ENCODE measurements around the gene LOXL4. TPM values are rescaled to one million over a fixed set of nuclear protein-coding genes. Genes with fewer than 3 reads are reported as not detected.

LOXL4 gene
- total RNA-seq, 2 experiments from 2014 or later = not detected

DNA sequence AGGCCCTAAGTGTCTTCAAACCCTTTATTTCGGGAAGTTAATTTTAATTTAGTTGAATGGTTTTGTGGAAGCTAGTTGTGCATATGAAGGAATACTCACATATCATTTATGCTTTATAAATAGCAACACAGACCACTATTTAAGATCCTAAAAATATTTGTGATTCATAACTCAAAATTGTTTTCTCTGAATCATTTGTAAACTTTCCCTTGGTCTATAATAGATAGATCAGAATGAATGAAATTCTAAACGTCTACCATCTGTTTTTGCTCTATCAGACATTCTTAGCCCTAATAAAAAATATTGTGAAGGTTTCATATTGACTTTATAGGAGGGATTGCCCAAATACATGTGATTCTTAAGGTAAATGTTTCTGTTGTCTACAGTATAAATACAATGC lies 43.5 kb downstream of the LOXL4 start:
- H2AFZ ChIP-seq (ENCODE audit: low read length) = no peak overlapping the region
- DNase-seq (ENCODE audit: low spot score) = no peak
- no peak overlapping the region for H3K4me2 ChIP-seq (ENCODE audit: low read length)
- ChIA-PET POLR2A (no interaction called here), CTCF (ENCODE audit: unreplicated experiment) (no interaction called here)
- TF ChIP-seq EZH2phosphoT487 (IDR thresholded peaks at IDR 0.05; ENCODE audit: borderline replicate concordance, low read depth, low read length) (no peak), CTCF (conservative IDR thresholded peaks at IDR 0.05; ENCODE audit: low read length) (no peak)
- no peaks in the 10 kb centered on the region for H3K9me2 ChIP-seq (ENCODE audit: insufficient read depth, low read length)
- no peaks in the 10 kb centered on the region for H4K20me1 ChIP-seq (ENCODE audit: insufficient read depth, low read length)
- no peak overlapping the region for H3K27ac ChIP-seq (ENCODE audit: low read depth, low read length, poor library complexity, severe bottlenecking)
- H3K36me3 ChIP-seq (ENCODE audit: insufficient read depth, low read length) = peaks cover 46% of the 10 kb centered on the region
- intact Hi-C loops (cut with micrococcal nuclease; ENCODE audit: unreplicated experiment) = no loop called here
- peaks cover 26% of the 10 kb centered on the region for H3K9me3 ChIP-seq (ENCODE audit: low read length)
- H3K4me3 ChIP-seq (ENCODE audit: low read depth, low read length, poor library complexity, severe bottlenecking) = no peak overlapping the region
- no peaks in the 10 kb centered on the region for H3K4me1 ChIP-seq (ENCODE audit: insufficient read depth, low read length, poor library complexity, severe bottlenecking)
- no TSS peak for BruUV-seq (replicated peaks)
- H3K79me2 ChIP-seq (ENCODE audit: insufficient read depth, low read depth, low read length) = peaks cover 53% of the 10 kb centered on the region

DNA sequence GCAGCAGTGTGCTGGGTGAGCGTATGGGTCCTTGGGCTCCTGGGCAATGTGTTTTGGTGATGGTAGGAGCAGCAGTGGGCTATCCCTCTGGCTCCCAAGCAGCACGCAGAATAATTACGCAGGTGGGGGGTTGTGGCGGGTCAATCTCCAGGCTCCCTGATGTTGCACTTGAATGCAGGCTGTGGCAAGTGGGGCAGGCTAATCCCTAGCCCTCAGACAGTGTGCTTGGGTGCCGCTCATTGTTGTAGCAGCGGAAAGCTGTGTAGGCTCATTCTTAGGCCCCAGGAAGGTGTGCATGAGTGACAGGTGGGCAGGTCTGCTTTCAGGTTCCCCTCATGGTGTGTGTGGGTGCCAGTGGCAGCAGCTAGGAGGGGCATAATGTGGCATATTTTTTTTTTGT lies 44.1 kb downstream of the LOXL4 start:
- peaks cover 53% of the 10 kb centered on the region for H3K36me3 ChIP-seq (ENCODE audit: insufficient read depth, low read length)
- ChIA-PET CTCF (ENCODE audit: unreplicated experiment) (no interaction called here), POLR2A (no interaction called here)
- no peak overlapping the region for H3K4me2 ChIP-seq (ENCODE audit: low read length)
- H3K9me3 ChIP-seq (ENCODE audit: low read length) = peaks cover 33% of the 10 kb centered on the region
- H3K27ac ChIP-seq (ENCODE audit: low read depth, low read length, poor library complexity, severe bottlenecking) = no peak overlapping the region
- H4K20me1 ChIP-seq (ENCODE audit: insufficient read depth, low read length) = no peaks in the 10 kb centered on the region
- TF ChIP-seq EZH2phosphoT487 (IDR thresholded peaks at IDR 0.05; ENCODE audit: borderline replicate concordance, low read depth, low read length) = no peak
- TF ChIP-seq CTCF (conservative IDR thresholded peaks at IDR 0.05; ENCODE audit: low read length) = no peak
- no peaks in the 10 kb centered on the region for H3K4me1 ChIP-seq (ENCODE audit: insufficient read depth, low read length, poor library complexity, severe bottlenecking)
- no peak for DNase-seq (ENCODE audit: low spot score)
- peaks cover 59% of the 10 kb centered on the region for H3K79me2 ChIP-seq (ENCODE audit: insufficient read depth, low read depth, low read length)
- intact Hi-C loops (cut with micrococcal nuclease; ENCODE audit: unreplicated experiment) = no loop called here
- H3K9me2 ChIP-seq (ENCODE audit: insufficient read depth, low read length) = no peaks in the 10 kb centered on the region
- H3K4me3 ChIP-seq (ENCODE audit: low read depth, low read length, poor library complexity, severe bottlenecking) = no peak overlapping the region
- no peak overlapping the region for H2AFZ ChIP-seq (ENCODE audit: low read length)
- BruUV-seq (replicated peaks) = no TSS peak

GRCh38 chr10:98217801-98218200 lies 50.2 kb downstream of the LOXL4 start:
- Histone ChIP-seq H4K20me1 (ENCODE audit: insufficient read depth, low read length) (no peaks in the 10 kb centered on the region), H3K27ac (ENCODE audit: low read depth, low read length, poor library complexity, severe bottlenecking) (no peak overlapping the region), H3K9me3 (ENCODE audit: low read length) (peaks cover 35% of the 10 kb centered on the region), H3K79me2 (ENCODE audit: insufficient read depth, low read depth, low read length) (peaks cover 75% of the 10 kb centered on the region), H3K4me3 (ENCODE audit: low read depth, low read length, poor library complexity, severe bottlenecking) (no peak overlapping the region), H2AFZ (ENCODE audit: low read length) (no peak overlapping the region), H3K9me2 (ENCODE audit: insufficient read depth, low read length) (no peaks in the 10 kb centered on the region), H3K36me3 (ENCODE audit: insufficient read depth, low read length) (peaks cover 73% of the 10 kb centered on the region), H3K4me1 (ENCODE audit: insufficient read depth, low read length, poor library complexity, severe bottlenecking) (peaks cover 6% of the 10 kb centered on the region), H3K4me2 (ENCODE audit: low read length) (no peak overlapping the region)
- DNase-seq (ENCODE audit: low spot score) = peak; percentile 11
- no TSS peak for BruUV-seq (replicated peaks)
- intact Hi-C loops (cut with micrococcal nuclease; ENCODE audit: unreplicated experiment) = no loop called here
- CTCF ChIA-PET (ENCODE audit: unreplicated experiment) = no interaction called here
- POLR2A ChIA-PET = interaction anchor here (0.6 to 0.7 kb wide), 2 partner anchors 12 to 26 kb away, joined by 3 read pairs; no protein-coding TSS in a partner anchor
- no peak for TF ChIP-seq CTCF (conservative IDR thresholded peaks at IDR 0.05; ENCODE audit: low read length)
- no peak for TF ChIP-seq EZH2phosphoT487 (IDR thresholded peaks at IDR 0.05; ENCODE audit: borderline replicate concordance, low read depth, low read length)

Data from OCI-LY7 (cell line).